ENCODE data around the gene TRABD2B.

DNA sequence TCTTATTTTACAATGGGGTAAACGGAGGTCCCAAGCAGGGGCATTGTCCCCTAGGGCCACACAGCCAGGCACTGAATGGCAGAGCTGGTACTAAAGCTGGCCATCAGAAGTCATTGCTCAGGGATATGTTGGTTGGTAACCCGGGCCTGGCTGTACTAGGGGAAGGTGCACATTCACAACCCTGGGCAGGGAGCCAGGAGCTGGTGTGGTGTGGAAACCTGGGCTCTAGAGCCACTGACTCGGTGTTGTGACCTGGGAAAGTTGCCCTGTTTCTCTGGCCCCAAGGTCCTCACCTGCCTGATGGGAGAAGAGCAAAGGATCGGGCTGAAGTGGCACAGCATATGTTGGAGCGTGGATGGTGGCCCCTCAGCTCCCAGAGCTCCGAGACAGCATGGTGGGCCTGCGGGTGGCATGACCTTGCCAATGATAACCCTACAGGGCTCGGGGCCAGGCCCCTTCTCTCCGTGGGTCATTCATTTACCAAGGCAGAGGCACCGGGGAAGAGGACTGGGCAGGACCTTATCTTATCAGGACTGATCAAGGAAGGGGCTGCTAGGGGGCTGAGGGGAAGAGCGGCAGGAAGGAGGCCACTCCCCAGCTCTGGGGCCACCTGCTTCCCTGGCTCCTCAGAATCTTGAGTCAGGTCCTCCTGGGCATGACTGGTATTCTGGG lies 274.1 kb downstream of the TRABD2B start:
- TF ChIP-seq, protein P1, sequence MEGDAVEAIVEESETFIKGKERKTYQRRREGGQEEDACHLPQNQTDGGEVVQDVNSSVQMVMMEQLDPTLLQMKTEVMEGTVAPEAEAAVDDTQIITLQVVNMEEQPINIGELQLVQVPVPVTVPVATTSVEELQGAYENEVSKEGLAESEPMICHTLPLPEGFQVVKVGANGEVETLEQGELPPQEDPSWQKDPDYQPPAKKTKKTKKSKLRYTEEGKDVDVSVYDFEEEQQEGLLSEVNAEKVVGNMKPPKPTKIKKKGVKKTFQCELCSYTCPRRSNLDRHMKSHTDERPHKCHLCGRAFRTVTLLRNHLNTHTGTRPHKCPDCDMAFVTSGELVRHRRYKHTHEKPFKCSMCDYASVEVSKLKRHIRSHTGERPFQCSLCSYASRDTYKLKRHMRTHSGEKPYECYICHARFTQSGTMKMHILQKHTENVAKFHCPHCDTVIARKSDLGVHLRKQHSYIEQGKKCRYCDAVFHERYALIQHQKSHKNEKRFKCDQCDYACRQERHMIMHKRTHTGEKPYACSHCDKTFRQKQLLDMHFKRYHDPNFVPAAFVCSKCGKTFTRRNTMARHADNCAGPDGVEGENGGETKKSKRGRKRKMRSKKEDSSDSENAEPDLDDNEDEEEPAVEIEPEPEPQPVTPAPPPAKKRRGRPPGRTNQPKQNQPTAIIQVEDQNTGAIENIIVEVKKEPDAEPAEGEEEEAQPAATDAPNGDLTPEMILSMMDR (IDR thresholded peaks at IDR 0.05), result no peak
- no peak for TF ChIP-seq POLR2A (IDR thresholded peaks at IDR 0.05)

Data from lower leg skin (tissue), 3 donors.